Measurements from ENCODE around the gene MEF2A. TPM values are rescaled to one million over a fixed set of nuclear protein-coding genes. Genes with fewer than 3 reads are reported as not detected.

The MEF2A gene
- total RNA-seq, 1 donor from 2014 or later, result 49.5 TPM

- H3K27me3 Mint-ChIP-seq (ENCODE audit: unreplicated experiment), result peaks cover 10% of the 10 kb centered on the region
- TF ChIP-seq CTCF (IDR thresholded peaks at IDR 0.05; ENCODE audit: partially characterized antibody, unreplicated experiment), result no peak
- H3K27ac Mint-ChIP-seq (ENCODE audit: unreplicated experiment), result no peak overlapping the region
- H3K36me3 Mint-ChIP-seq (ENCODE audit: unreplicated experiment), result peaks cover 15% of the 10 kb centered on the region
- DNase-seq, result no peak
- H3K9me3 Mint-ChIP-seq (ENCODE audit: unreplicated experiment), result peaks cover 8% of the 10 kb centered on the region
- H3K4me3 Mint-ChIP-seq (ENCODE audit: unreplicated experiment), result no peak overlapping the region
- H3K4me1 Mint-ChIP-seq (ENCODE audit: low read depth, unreplicated experiment), result peaks cover 21% of the 10 kb centered on the region
Observed at GRCh38 chr15:99729920-99730319, 164.1 kb downstream of the MEF2A start.

- Mint-ChIP-seq H3K27ac (ENCODE audit: unreplicated experiment) (peak overlapping the region; percentile 60), H3K4me3 (ENCODE audit: unreplicated experiment) (peak overlapping the region; percentile 93), H3K9me3 (ENCODE audit: unreplicated experiment) (peaks cover 5% of the 10 kb centered on the region), H3K27me3 (ENCODE audit: unreplicated experiment) (peaks cover 11% of the 10 kb centered on the region), H3K36me3 (ENCODE audit: unreplicated experiment) (peaks cover 2% of the 10 kb centered on the region), H3K4me1 (ENCODE audit: low read depth, unreplicated experiment) (peaks cover 21% of the 10 kb centered on the region)
- no peak for TF ChIP-seq CTCF (IDR thresholded peaks at IDR 0.05; ENCODE audit: partially characterized antibody, unreplicated experiment)
- DNase-seq, result peak; percentile 47
Observed at GRCh38 chr15:99731336-99732123, 165.7 kb downstream of the MEF2A start.

GRCh38 chr15:99732124-99732750 lies 166.5 kb downstream of the MEF2A start:
- Mint-ChIP-seq H3K4me1 (ENCODE audit: low read depth, unreplicated experiment) (peaks cover 21% of the 10 kb centered on the region), H3K4me3 (ENCODE audit: unreplicated experiment) (peak overlapping the region; percentile 93), H3K36me3 (ENCODE audit: unreplicated experiment) (no peaks in the 10 kb centered on the region), H3K27me3 (ENCODE audit: unreplicated experiment) (peaks cover 7% of the 10 kb centered on the region), H3K27ac (ENCODE audit: unreplicated experiment) (peak overlapping the region; percentile 60), H3K9me3 (ENCODE audit: unreplicated experiment) (peaks cover 5% of the 10 kb centered on the region)
- no peak for TF ChIP-seq CTCF (IDR thresholded peaks at IDR 0.05; ENCODE audit: partially characterized antibody, unreplicated experiment)
- no peak for DNase-seq

GRCh38 chr15:99732751-99733267 lies 167.0 kb downstream of the MEF2A start:
- peaks cover 19% of the 10 kb centered on the region for H3K4me1 Mint-ChIP-seq (ENCODE audit: low read depth, unreplicated experiment)
- TF ChIP-seq CTCF (IDR thresholded peaks at IDR 0.05; ENCODE audit: partially characterized antibody, unreplicated experiment), result no peak
- peak; percentile 52 for DNase-seq
- H3K36me3 Mint-ChIP-seq (ENCODE audit: unreplicated experiment), result no peaks in the 10 kb centered on the region
- peak overlapping the region; percentile 93 for H3K4me3 Mint-ChIP-seq (ENCODE audit: unreplicated experiment)
- peak overlapping the region; percentile 60 for H3K27ac Mint-ChIP-seq (ENCODE audit: unreplicated experiment)
- peaks cover 5% of the 10 kb centered on the region for H3K9me3 Mint-ChIP-seq (ENCODE audit: unreplicated experiment)
- peaks cover 7% of the 10 kb centered on the region for H3K27me3 Mint-ChIP-seq (ENCODE audit: unreplicated experiment)

Data from glutamatergic neuron (in vitro differentiated cells).